Stimulated activated CD4-positive, alpha-beta T cell treated with anti-CD3 and anti-CD28 coated beads, Interleukin-1b, Interleukin-23, amount 100 ng/mL, for 1 hour (primary cell): ENCODE results near the gene DCAF4.
A peak's percentile ranks its signal among the peaks of the same experiment; 100 is the strongest.
"Not testable (repeated sequence)": the region's sequence is repeated elsewhere in the genome, so short reads cannot be mapped to it uniquely, and the experiment has no call there.

Source experiments
- DNase-seq, 2 donors: peaks; one replicate each; pipeline ENCODE4 v3.0.0-alpha.2; 2020; ENCODE audit warnings: low read depth in 2 of 2

DCAF4 gene

GRCh38 chr14:72932893-72933292, 6.6 kb downstream of the DCAF4 start:
- DNase-seq, result no peak

DNA sequence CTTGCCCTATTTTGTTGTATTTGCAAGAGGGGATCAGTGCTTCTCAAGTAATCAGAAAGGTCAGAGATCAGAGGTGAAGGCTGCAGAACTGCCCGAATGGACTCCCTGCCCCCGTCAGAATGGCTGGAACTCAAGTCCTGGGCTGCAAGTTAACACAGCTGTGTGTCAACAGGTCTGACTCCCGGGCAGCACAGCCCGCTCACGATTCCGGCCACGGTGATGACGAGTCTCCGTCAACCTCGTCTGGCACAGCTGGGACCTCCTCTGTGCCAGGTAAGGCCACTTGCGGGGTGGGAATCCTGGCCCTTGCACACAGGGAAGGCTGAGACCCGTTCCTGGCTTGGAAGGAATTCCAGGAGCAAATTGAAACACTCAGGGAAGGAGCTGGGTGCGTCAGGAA, 13.4 kb downstream of the DCAF4 start:
- no peak for DNase-seq

- no peak for DNase-seq
Observed at GRCh38 chr14:72941286-72941985, 15.2 kb downstream of the DCAF4 start.

GRCh38 chr14:72942934-72943333, 16.7 kb downstream of the DCAF4 start:
- DNase-seq, result no peak

DNA sequence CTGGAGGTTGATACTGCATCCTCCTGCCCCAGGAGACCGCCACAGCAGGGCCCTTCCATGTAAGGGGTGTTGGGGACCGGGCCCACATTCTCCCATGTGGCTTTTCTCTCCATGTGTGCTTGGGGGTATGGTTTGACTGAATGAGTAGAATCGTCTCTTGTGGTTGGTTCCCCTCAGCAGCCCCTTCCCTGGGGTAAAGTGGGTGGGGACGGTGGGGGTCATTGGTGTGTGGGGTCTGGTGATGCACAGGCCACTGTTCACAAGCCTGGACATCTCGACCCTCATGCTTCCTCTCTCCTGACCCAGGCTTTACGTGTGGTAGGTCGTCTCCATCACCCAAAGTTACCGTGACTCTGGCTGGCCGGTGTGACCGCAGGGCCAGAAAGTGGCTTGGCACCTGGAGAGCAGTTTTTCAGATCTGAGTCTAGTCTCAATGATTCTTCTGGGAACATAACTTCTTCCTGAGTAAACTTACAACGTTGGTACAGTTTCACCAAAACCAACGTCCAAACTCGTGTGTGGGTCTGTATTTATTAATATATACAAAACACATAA, 17.7 kb downstream of the DCAF4 start:
- DNase-seq, result no peak

DNA sequence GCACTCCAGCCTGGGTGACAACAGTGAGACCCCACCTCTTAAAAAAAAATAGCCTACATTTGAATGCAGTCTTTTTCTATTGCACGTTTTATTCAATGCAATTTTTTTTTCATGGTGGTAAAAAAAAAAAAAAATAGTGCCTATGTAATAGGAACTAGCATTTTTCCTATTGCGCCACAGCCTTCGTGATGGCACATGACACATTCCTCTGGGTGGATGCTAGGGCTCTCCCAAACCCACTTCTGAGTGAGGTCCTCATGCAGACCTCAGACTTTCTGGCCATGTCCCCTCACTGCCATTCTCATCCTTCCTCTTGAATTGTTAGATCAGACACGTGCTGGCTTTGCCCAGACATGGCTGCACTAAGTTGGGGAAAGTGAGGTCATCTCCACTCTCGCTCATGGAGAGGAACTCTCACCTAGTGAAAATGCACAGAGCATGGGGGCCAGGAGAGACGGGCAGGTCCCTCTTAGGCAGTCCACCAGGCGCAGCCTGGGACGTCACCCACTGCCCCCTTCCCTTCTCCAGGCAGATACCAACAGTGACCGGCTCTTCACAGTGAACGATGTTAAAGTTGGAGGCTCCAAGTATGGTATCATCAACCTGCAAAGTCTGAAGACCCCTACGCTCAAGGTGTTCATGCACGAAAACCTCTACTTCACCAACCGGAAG, 19.2 kb downstream of the DCAF4 start:
- DNase-seq, result no peak

- DNase-seq, result no peak
Observed at GRCh38 chr14:72946491-72946890, 20.2 kb downstream of the DCAF4 start.

DNA sequence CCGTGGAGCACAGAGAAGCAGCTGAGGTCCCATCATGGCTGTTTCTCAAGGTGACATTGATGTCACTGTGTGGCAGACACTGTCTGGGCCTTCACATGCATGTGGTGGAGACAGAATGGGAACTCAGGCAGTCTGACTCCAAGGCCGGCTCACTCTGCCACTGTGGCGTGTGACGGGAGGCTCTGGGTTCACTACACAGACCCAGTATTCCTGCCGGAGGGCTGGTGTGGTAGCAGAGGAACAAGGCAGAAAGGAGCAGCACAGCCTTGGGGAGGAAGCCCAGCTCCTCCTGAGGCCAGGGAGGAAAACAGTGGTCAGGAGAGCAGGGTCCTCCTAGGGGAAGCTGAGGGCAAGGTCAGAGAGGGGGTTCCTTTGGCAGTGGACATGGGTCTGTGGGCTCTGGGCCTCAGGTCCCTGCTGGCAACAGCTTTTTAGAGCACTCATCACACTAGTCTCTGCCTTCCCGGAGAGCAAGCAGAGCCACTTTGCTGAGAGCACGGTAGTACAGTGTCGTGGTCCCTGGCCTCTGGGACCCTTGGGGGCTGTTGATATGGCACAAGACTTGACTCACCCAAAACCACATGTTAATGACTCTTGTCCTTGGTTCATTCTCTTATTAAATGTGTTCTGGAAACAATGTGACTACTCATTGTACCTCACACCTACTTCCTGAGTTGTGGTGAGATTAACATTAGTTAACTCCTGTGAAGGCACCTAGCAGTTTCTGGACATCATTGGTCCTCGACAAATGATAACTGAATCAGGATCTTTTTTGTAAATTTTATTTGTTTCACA, 21.3 kb downstream of the DCAF4 start:
- no peak for DNase-seq

DNA sequence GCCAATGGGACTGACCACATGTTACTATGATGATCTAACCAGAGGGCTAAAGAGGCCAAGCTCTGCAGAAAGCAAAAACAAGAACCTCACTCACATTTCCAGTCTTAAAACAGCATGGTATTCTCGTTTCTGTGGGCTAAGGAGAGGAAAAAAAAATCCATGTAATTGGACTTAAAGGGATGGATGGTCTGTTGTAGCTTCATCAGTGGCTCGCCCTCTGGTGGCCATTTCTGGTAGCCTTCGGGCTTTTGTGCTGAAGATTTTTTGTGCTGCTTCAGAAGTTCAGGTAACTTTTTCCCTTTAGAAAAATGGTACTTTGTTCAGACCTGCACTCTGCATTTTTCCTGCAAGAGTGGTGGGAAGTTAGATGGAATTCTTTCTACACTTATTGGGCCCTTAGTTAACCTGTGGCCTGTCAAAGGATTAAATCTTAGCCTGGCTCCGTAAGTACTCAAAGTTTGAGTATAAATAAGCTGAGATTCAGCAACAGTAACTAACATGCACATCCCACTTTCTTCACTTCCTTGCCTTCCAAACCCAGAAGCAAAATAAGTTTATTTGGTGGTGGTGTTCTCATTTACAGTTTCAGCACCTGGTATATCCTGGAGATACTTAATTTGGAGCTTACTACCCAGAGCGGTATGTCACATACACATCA, 22.3 kb downstream of the DCAF4 start:
- peak in 1 of 2 donors; percentile 40 for DNase-seq

- no peak for DNase-seq
Observed at GRCh38 chr14:72952171-72952570, 25.9 kb downstream of the DCAF4 start.

GRCh38 chr14:72956741-72957140, 30.5 kb downstream of the DCAF4 start:
- DNase-seq, result not testable (repeated sequence)

DNA sequence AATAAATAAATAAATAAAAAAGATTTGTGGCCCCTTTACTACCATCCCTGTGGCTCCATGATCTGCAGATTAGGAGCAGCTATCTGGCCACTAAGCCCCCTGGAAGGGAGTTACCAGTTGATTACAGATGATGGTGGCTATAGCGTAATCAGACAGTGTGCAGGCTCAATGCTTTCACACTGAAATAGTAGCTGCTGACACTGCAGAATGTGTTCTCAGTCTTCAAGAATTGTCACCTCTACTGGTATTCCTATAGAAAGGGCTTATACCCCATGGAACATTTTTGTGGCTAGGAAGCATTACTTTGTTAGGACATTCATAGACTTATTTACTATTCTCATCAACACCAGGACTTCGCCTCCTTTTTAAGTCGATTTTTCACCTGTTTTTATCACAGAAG, 30.9 kb downstream of the DCAF4 start:
- DNase-seq, result no peak

GRCh38 chr14:72958548-72958947, 32.3 kb downstream of the DCAF4 start:
- DNase-seq, result no peak

DNA sequence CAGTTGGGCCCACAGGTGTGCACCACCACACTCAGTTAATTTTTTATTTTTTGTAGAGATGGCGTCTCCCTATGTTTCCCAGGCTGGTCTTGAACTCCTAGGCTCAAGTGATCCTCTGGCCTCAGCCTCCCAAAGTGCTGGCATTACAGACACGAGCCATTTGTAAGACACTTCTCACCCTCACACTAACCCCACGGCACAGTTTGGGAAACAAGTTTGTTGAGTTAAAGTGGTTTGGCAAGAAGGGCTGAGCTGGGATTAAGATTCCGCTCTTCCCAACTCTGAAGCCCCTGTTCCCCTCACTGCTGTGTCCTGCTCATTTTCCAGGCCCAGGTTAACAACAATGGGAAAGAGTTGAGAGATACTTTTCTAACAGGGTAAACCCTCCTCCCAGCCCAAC, 34.8 kb downstream of the DCAF4 start:
- not testable (repeated sequence) for DNase-seq

DNA sequence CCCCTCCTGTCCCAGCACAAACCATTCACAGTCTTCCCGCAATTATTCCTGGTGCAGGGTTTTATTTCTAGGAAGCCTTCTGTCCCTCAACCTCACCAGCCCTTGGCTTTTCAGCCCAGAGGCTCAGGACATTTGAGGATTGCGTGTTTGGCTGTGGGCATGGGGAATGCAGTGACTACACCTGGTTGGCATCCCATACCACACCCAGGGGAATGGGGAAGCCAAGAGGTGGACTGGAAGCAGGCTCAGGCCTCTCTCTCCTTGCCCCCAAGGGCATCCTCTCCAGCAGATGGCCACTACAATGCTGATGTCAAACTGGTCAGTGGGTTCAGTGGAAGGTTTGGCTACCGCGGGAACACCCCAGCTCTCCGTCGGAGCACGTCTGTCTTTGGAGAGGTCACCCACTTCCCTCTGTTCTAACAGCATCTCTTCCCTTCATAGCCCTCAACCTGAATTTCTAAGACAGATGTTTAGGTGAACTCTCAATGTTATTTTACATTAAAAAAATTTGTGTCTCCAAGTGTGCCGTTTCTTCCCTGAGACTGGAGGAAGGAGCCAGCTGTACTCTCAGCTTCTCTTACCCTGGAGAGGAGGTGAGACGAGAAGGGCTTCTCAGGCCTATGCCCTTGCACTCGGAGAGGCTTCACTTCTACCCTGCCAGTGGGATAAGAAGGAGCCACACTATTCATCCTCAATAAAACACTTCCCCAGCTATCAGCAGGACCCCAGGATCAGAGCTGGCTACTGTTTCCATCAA, 35.5 kb downstream of the DCAF4 start:
- DNase-seq, result no peak

DNA sequence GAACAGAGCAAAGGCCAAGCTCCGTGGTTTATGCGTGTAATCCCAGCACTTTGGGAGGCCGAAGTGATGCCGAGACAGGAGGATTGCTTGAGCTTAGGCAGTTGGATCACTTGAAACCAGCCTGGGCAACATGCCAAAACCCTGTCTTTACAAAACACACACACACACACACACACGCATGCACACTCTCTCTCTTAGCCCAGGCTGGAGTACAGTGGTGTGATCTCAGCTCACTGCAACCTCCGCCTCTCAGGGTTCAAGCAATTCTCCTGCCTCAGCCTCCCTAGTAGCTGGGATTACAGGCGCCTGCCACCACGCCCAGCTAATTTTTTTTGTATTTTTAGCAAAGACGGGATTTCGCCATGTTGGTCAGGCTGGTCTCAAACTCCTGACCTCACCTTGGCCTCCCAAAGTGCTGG, 36.1 kb downstream of the DCAF4 start:
- not testable (repeated sequence) for DNase-seq

- no peak for DNase-seq
Observed at GRCh38 chr14:72962829-72963312, 36.6 kb downstream of the DCAF4 start.

DNA sequence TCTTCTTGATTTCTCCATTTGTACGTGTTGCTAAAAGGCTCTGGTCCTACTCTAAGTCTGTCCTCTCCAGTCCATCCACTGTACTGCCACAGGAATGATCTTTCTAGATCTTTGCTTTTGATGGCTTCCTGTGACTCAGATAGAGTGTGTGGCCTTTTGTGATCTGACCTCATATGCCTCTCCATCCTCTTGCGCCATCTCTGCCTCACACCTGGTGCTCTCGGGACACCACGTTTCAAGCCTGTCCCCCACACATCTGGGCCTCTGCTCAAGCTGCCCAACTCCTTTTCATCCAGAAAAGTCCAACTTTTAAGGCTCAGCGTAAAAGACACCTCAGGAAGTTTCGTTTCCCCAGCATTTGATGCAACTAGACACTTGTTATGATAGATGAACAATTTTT, 39.0 kb downstream of the DCAF4 start:
- DNase-seq, result no peak

DNA sequence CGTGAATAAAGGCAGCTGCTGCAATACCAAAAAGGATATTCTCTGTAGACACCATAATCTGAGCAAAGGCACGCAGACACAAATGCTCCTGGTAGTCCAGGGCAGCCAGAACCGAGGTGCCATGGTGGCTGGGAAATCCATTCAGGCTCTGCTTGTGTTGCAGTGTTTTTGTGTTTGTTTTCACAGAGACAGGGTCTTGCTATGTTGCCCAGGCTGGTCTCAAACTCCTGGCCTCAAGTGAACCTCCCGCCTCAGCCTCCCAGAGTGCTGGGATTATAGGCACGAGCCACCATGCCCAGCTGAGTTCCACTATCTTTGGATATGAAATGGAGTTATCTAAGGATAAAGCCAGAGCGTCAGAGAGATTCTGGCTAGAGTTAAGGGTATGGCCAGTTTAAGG, 39.8 kb downstream of the DCAF4 start:
- no peak for DNase-seq

DNA sequence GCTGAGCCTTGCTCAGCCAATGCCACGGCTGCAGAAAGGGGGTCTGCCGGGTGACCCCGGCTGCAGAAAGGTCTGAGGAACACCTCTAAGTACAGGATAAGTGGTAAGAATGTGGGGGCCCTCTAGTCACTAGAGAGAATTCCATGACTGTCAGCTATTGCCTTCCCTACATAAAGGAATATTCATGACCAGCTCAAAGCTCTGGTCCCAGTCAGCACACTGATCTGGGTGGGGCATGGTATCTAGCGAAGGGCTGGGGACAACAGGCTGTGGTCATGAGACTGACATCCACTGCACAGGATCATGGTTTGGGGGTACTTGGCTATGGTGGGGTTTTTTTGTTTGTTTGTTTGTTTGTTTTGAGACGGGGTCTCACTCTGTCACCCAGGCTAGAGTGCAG, 42.1 kb downstream of the DCAF4 start:
- no peak for DNase-seq

DNA sequence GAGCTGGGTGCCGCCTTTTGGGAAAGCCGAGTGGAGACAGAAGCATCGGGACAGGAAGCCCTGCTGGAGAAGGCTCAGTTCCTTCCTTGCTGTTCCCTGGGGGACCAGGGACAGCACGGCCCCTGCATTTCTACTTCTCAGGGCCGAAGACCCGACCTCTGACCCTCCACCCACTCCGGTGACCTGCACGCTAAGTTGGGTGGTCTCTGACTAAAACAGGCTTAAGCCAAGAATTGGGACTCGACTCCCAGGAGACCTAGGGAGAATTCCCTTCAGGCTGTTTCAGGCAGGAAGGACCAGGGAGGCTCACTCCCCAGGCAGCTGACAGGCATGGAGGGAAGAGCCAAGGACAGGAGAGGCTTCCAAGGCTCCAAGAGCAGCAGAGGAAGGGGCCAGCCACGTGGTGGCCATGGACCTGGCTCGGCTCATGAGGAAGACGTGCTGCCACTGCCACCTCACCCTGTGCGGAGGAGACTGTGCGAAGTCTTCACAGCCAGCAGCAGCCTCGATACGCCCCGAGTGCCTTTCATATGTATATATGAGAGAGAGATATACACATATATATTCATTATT, 43.9 kb downstream of the DCAF4 start:
- DNase-seq, result no peak
